PC-3 (cell line): ENCODE measurements around the gene DPP7.

Source experiments
- CTCF ChIP-seq: fragments of 300-600 bp; sonication (generic); conservative IDR thresholded peaks from 2 replicates; pipeline ENCODE4 v1.5.1; 2017; ENCODE audit warnings: antibody characterized with exemption, low read depth, mild to moderate bottlenecking, low read length
- EZH2 ChIP-seq: fragments of 300-600 bp; sonication (generic); IDR thresholded peaks from one replicate; pipeline ENCODE4 v1.6.1; 2017; ENCODE audit warnings: antibody characterized with exemption, mild to moderate bottlenecking, low read length; ENCODE audit not compliant: unreplicated experiment
- EZH2phosphoT487 ChIP-seq: fragments of 300-600 bp; sonication (generic); IDR thresholded peaks from 2 replicates; pipeline ENCODE4 v1.6.1; 2018; ENCODE audit warnings: mild to moderate bottlenecking, antibody characterized with exemption, low read length, borderline replicate concordance

GRCh38 chr9:137152844-137153405, 38.4 kb upstream of the DPP7 start:
- TF ChIP-seq CTCF (no peak), EZH2 (no peak), EZH2phosphoT487 (no peak)
